VCaP (cell line): ENCODE data around the gene TRO.

ENCODE experiments used
- H3K27ac ChIP-seq: fragments of 450-650 bp; 2 replicates; pipeline ENCODE4 v1.5.1; 2017
- TF ChIP-seq, protein P1 (sequence below): fragments of 450-650 bp; conservative IDR thresholded peaks from 2 replicates; pipeline ENCODE4 v1.5.1; 2017; ENCODE audit warnings: mild to moderate bottlenecking, moderate library complexity

Gene TRO

DNA sequence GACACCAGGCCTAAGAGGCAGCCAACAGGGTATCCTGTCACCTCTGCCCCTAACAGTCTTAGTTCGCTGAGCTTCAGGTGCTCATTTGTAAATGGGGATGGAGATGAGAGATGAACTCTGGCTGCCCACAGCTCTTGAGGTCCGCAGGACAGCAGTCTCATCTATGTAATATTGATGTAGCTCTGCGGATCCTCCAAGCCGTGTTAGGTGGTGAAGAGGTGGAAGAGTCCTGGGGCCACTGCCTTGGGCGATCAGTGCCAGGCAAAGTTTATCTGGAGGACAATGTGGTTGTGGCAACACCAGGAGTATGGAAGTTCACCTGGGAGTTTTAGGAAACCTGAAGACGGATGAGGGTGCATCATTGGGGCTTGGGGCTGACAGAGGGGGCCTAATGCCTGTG is 13.4 kb downstream of the TRO start:
- TF ChIP-seq, protein P1, sequence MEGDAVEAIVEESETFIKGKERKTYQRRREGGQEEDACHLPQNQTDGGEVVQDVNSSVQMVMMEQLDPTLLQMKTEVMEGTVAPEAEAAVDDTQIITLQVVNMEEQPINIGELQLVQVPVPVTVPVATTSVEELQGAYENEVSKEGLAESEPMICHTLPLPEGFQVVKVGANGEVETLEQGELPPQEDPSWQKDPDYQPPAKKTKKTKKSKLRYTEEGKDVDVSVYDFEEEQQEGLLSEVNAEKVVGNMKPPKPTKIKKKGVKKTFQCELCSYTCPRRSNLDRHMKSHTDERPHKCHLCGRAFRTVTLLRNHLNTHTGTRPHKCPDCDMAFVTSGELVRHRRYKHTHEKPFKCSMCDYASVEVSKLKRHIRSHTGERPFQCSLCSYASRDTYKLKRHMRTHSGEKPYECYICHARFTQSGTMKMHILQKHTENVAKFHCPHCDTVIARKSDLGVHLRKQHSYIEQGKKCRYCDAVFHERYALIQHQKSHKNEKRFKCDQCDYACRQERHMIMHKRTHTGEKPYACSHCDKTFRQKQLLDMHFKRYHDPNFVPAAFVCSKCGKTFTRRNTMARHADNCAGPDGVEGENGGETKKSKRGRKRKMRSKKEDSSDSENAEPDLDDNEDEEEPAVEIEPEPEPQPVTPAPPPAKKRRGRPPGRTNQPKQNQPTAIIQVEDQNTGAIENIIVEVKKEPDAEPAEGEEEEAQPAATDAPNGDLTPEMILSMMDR, result no peak
- no peak overlapping the region for H3K27ac ChIP-seq

GRCh38 chrX:54934890-54935289 is 14.3 kb downstream of the TRO start:
- H3K27ac ChIP-seq, result no peak overlapping the region
- TF ChIP-seq, protein P1, result no peak

DNA sequence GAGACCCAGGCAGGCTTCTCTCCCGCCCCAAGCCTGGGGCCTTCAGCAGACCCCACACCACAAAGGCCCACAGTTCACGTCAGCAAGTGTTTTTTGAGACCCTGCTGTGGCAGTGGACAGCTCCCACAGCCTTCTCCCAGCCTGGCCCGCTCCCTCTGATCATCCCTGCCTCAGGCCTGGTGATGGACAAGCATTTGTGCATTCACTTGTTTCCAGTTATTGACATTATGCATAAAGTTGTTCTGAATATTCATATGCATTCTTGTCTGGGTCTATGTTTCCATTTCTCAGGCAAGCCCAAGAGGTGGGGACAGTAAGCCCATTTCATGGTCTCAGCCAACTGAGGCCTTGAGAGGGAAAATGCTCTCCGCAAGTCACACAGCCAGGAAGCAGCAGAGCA is 14.7 kb downstream of the TRO start:
- H3K27ac ChIP-seq, result no peak overlapping the region
- TF ChIP-seq, protein P1, result no peak

- no peak overlapping the region for H3K27ac ChIP-seq
- TF ChIP-seq, protein P1, result no peak
These were observed 16.8 kb downstream of the TRO start for GRCh38 chrX:54937416-54937815.

GRCh38 chrX:54944816-54945215 is 24.2 kb downstream of the TRO start:
- no peak overlapping the region for H3K27ac ChIP-seq

DNA sequence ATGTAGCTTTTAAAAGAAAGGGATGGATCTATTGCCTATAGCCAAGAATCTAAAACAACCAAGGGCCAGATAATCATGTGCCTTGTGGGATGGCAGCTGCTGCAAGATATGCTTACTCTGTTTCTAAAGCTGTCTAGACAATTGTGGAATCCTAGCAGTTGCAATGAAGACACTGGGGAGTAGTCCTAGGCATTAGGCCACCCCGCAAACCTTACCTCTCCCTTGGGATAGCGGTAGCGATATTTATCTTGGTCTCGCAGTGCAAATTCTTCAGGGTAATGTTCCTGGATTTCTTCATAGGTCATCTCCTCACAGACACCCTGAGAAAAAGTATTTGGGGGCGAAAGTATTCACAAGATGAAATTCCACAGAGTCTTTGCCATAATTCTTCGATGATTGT is 24.6 kb downstream of the TRO start:
- no peak overlapping the region for H3K27ac ChIP-seq
- TF ChIP-seq, protein P1, result no peak

More at GRCh38 chrX:54944816-54945215, 24.2 kb downstream of the TRO start:
- TF ChIP-seq, protein P1, result no peak

- TF ChIP-seq, protein P1, result peak; percentile 26; the same call in 1 of the 2 replicates
- peak overlapping the region; percentile 66 for H3K27ac ChIP-seq
These were observed 30.2 kb downstream of the TRO start for GRCh38 chrX:54950730-54951375.
